ENCODE measurements around the gene SCARF1.

DNA sequence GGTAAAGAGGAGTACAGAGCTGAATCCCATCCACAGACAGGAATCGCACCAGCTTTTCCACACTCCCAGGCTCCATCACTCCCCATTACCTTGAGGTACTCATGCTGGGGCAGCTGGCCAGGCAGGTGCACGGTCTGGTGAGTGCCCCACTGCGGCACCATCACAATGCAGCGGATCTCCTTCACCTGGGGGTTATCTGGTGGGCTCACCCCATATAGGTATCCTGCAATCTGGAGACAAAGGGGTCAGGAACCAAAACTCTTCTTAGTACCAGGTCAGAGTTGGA, 6.0 kb upstream of the SCARF1 start:
- no peak for TF ChIP-seq POLR2A (IDR thresholded peaks at IDR 0.05)
- TF ChIP-seq EP300 (IDR thresholded peaks at IDR 0.05), result no peak
- TF ChIP-seq POLR2AphosphoS5 (IDR thresholded peaks at IDR 0.05), result no peak
- no peak for TF ChIP-seq CTCF (IDR thresholded peaks at IDR 0.05)

All from suprapubic skin (tissue), 4 donors.